ENCODE data around the gene SGK1.
A peak's percentile ranks its signal among the peaks of the same experiment; 100 is the strongest.

GRCh38 chr6:134363323-134364039, 45.6 kb upstream of the SGK1 start:
- TF ChIP-seq CTCF (IDR thresholded peaks at IDR 0.05) (no peak), RNF2 (IDR thresholded peaks at IDR 0.05; ENCODE audit: borderline replicate concordance, low read depth) (no peak), POLR2A (IDR thresholded peaks at IDR 0.05; ENCODE audit: low read length) (no peak), CHD2 (IDR thresholded peaks at IDR 0.05; ENCODE audit: low read length, partially characterized antibody) (no peak), USF2 (IDR thresholded peaks at IDR 0.05) (no peak), RCOR1 (IDR thresholded peaks at IDR 0.05; ENCODE audit: low read depth, low read length) (no peak), SMC3 (IDR thresholded peaks at IDR 0.05) (peak; percentile 29; the same call in 2 of the 3 replicates), RFX5 (IDR thresholded peaks at IDR 0.05) (no peak), ESRRA (IDR thresholded peaks at IDR 0.05; ENCODE audit: borderline replicate concordance, low read length) (no peak), RAD21 (conservative IDR thresholded peaks at IDR 0.05 in 1 of 2, IDR thresholded peaks at IDR 0.05 in 1 of 2) (peak in 1 of 2 experiments; percentile 21; a peak in 1 of 5 replicates), REST (IDR thresholded peaks at IDR 0.05) (no peak), EHMT2 (IDR thresholded peaks at IDR 0.05; ENCODE audit: low read depth) (no peak), JUN (IDR thresholded peaks at IDR 0.05) (peak in 1 of 2 experiments; percentile 26; a peak in 1 of 5 replicates)
